Thoracic aorta (tissue), 2 donors: ENCODE results near the gene LYPD8. TPM values are rescaled to one million over a fixed set of nuclear protein-coding genes. Genes with fewer than 3 reads are reported as not detected.

Source experiments
- ATAC-seq: fragments of 150-250 bp; one replicate; pipeline ENCODE4 v1.8.0; 2017; ENCODE audit warnings: low read depth; ENCODE audit not compliant: insufficient number of reproducible peaks, low FRiP score
- DNase-seq: peaks from one replicate; pipeline ENCODE4 v3.0.0-alpha.2; 2020; ENCODE audit warnings: low spot score
- H3K27ac ChIP-seq, 2 donors: fragments of 200-600 bp; sonication (generic); 1 replicate in 1 of 2; 2 replicates in 1 of 2; pipeline ENCODE4 v1.5.1; 2016; ENCODE audit warnings: mild to moderate bottlenecking in 2 of 2, moderate library complexity in 2 of 2
- H3K27me3 ChIP-seq: fragments of 200-600 bp; sonication (generic); replicated peaks from 2 replicates; pipeline ENCODE4 v1.6.0; 2016; ENCODE audit warnings: mild to moderate bottlenecking; ENCODE audit not compliant: insufficient read depth
- H3K36me3 ChIP-seq: fragments of 200-600 bp; sonication (generic); one replicate; pipeline ENCODE4 v1.5.1; 2016
- H3K4me1 ChIP-seq, 2 donors: fragments of 200-600 bp; sonication (generic); 1 replicate in 1 of 2; 2 replicates in 1 of 2; pipeline versions ENCODE4 v1.5.1 to v1.6.0; 2016; ENCODE audit warnings: low read depth in 2 of 2, mild to moderate bottlenecking in 1 of 2; ENCODE audit not compliant: control insufficient read depth in 1 of 2
- H3K4me3 ChIP-seq: fragments of 200-600 bp; sonication (generic); 2 replicates; pipeline ENCODE4 v1.5.1; 2016; ENCODE audit warnings: mild to moderate bottlenecking
- H3K9me3 ChIP-seq: fragments of 200-600 bp; sonication (generic); 2 replicates; pipeline ENCODE4 v1.5.1; 2016
- total RNA-seq, 2 donors: library from RNA; depleted of rRNA; stranded (reverse); fragments of >200 nt; gene quantifications; one replicate each; pipeline versions ENCODE4 v1.1.0 to v1.2.3, GENCODE V29; 2016
- TF ChIP-seq, protein P1 (sequence below): fragments of 200-600 bp; sonication (generic); IDR thresholded peaks from one replicate; pipeline ENCODE4 v1.5.1; 2019; ENCODE audit warnings: antibody characterized with exemption

The LYPD8 gene
- total RNA-seq, 2 donors from 2014 or later = not detected

GRCh38 chr1:248753029-248753594, 2.4 kb downstream of the LYPD8 start:
- no peak for DNase-seq
- Histone ChIP-seq H3K4me3 (no peak overlapping the region), H3K4me1 (no peaks in the 10 kb centered on the region), H3K27ac (no peak overlapping the region), H3K27me3 (no peaks in the 10 kb centered on the region), H3K9me3 (no peaks in the 10 kb centered on the region), H3K36me3 (no peaks in the 10 kb centered on the region)
- ATAC-seq = no peak
- TF ChIP-seq, protein P1, sequence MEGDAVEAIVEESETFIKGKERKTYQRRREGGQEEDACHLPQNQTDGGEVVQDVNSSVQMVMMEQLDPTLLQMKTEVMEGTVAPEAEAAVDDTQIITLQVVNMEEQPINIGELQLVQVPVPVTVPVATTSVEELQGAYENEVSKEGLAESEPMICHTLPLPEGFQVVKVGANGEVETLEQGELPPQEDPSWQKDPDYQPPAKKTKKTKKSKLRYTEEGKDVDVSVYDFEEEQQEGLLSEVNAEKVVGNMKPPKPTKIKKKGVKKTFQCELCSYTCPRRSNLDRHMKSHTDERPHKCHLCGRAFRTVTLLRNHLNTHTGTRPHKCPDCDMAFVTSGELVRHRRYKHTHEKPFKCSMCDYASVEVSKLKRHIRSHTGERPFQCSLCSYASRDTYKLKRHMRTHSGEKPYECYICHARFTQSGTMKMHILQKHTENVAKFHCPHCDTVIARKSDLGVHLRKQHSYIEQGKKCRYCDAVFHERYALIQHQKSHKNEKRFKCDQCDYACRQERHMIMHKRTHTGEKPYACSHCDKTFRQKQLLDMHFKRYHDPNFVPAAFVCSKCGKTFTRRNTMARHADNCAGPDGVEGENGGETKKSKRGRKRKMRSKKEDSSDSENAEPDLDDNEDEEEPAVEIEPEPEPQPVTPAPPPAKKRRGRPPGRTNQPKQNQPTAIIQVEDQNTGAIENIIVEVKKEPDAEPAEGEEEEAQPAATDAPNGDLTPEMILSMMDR = no peak

- Histone ChIP-seq H3K4me3 (no peak overlapping the region), H3K27ac (no peak overlapping the region), H3K36me3 (no peaks in the 10 kb centered on the region), H3K9me3 (no peaks in the 10 kb centered on the region), H3K27me3 (no peaks in the 10 kb centered on the region), H3K4me1 (no peaks in the 10 kb centered on the region)
- TF ChIP-seq, protein P1 = no peak
- no peak for DNase-seq
- no peak for ATAC-seq
Measured at GRCh38 chr1:248752161-248753028, 3.2 kb downstream of the LYPD8 start.

GRCh38 chr1:248751635-248752034, 3.9 kb downstream of the LYPD8 start:
- Histone ChIP-seq H3K4me1 (no peaks in the 10 kb centered on the region), H3K9me3 (no peaks in the 10 kb centered on the region), H3K36me3 (no peaks in the 10 kb centered on the region), H3K4me3 (no peak overlapping the region), H3K27me3 (no peaks in the 10 kb centered on the region), H3K27ac (no peak overlapping the region)
- TF ChIP-seq, protein P1 = no peak
- no peak for ATAC-seq
- DNase-seq = no peak

GRCh38 chr1:248751142-248751541, 4.4 kb downstream of the LYPD8 start:
- no peaks in the 10 kb centered on the region for H3K9me3 ChIP-seq
- no peak overlapping the region for H3K4me3 ChIP-seq
- TF ChIP-seq, protein P1 = no peak
- ATAC-seq (no peak), DNase-seq (no peak)
- H3K36me3 ChIP-seq = no peaks in the 10 kb centered on the region
- H3K27me3 ChIP-seq = no peaks in the 10 kb centered on the region
- no peak overlapping the region for H3K27ac ChIP-seq
- H3K4me1 ChIP-seq = no peaks in the 10 kb centered on the region

- no peaks in the 10 kb centered on the region for H3K27me3 ChIP-seq
- TF ChIP-seq, protein P1 = no peak
Measured at GRCh38 chr1:248750496-248750895, 5.1 kb downstream of the LYPD8 start.

More at GRCh38 chr1:248750496-248750895, 5.1 kb downstream of the LYPD8 start:
- H3K4me1 ChIP-seq = no peaks in the 10 kb centered on the region
- no peaks in the 10 kb centered on the region for H3K36me3 ChIP-seq
- no peaks in the 10 kb centered on the region for H3K9me3 ChIP-seq
- no peak overlapping the region for H3K27ac ChIP-seq
- no peak overlapping the region for H3K4me3 ChIP-seq
- no peak for ATAC-seq
- no peak for DNase-seq
